G401.6 (cell line): ENCODE data around the gene CLEC7A.

Experiments
- FAIRE-seq: peaks from 2 replicates; lab custom pipeline; 2012; peaks lifted over from hg19 to GRCh38; lab: Jason Lieb, UNC

Gene CLEC7A

DNA sequence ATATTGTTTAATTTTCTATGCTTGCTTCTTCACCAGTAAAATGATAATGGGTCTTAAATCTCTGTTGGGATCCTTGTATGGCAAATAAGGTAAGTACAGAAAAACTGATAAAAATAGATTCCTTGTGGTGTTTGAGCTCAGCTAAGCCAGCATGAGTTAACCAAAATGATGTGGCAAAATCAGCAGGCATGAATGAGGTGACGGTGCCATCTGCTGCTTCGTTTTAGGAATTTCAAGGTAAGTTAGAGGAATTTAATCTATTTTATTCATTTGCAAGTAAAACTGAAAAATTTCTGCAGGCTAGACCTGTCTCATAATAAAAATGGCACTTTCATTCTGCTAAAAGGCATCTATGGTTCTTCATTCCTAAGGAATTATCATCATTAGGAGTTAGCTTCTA is 10.0 kb upstream of the CLEC7A start:
- peak; percentile 71 for FAIRE-seq

DNA sequence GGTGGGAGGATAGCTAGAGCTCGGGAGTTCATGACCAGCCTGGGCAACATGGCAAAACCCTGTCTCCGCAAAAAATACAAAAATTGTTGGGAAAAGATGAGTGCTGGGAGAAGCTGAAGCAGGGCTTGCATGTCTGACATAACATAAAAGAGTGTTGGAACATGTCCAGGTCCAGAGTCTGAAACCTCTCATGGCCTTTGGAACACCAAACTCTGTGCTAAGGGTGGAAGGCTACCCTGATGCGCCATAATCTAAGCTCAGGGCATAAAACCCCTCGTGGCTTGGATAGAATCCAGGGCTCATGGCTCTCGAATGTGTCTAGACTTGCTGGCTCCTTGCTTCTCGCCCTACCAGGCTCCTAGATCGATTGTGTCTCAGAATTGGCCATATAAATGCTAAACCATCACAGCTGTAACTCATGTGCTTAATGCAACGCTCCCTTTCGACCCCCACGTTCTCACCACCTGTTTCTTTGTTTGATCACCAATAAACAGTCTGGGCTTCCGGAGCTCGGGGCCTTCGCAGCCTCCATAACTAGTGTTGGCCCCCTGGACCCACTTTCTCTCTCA is 6.7 kb upstream of the CLEC7A start:
- no peak for FAIRE-seq

DNA sequence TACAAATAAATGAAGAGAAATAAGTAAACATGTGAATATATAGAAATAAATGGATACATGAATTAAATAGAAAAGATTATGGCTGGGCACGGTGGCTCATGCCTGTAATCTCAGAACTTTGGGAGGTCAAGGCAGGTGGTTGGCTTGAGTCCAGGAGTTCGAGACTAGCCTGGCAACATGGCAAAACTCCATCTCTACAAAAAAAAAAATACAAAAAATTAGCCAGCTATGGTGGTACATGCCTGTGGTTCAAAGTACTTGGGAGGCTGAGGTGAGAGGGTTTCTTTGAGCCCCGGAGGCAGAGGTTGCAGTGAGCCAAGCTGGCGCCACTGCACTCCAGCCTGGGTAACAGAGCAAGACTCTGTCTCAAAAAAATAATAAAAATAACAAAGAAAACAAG is 5.1 kb upstream of the CLEC7A start:
- FAIRE-seq = no peak

DNA sequence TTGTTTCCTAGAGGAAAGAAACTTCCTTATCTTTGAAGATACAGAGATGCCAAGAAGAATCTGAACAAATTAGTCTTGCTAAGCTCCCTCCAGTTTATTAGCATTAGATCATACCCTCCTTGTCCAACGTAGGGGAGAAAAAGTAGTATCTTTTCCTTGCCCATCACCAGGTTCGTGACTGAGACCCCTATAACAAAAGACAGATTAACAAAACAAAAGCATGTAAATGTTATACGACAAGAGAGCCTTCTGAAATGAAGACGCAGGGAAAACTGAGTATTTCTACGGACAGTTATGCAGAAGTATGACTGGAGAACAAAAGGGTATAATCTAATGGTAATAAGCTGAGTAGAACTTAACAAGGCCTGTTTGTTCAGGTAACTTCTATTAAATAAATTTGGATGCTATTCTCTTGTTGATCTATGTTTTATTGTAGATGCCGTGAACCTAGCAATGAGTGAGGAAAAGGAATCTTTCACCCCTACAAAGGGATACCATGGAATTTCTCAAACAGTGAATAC is 2.9 kb upstream of the CLEC7A start:
- no peak for FAIRE-seq

DNA sequence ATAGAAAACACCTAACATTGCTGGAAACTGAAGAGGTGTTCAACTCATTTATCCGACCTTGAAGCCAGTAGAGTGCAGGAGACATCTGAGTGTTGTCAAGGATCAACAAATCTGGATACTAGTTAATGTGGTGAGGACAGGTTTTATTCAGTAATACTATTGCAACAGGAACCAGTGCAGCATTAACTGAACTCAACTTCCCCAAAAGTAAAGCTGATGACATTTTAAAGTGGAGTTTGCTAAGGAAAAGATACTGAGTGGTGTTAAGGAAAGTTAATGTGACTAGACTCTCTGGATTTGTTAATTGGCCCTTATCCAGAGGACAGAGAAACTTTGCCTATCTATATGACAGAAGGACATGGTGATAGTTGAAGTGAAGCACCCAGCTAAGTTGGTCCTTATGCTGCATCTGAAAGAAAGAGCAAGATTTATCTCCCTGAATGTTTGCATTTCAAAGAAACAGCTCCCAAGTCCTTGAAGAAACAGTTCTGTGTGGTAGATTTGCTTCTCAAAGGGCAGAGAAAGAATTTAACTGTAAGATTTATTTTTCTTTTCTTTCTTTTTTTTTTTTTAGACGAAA is 1.2 kb upstream of the CLEC7A start:
- no peak for FAIRE-seq

DNA sequence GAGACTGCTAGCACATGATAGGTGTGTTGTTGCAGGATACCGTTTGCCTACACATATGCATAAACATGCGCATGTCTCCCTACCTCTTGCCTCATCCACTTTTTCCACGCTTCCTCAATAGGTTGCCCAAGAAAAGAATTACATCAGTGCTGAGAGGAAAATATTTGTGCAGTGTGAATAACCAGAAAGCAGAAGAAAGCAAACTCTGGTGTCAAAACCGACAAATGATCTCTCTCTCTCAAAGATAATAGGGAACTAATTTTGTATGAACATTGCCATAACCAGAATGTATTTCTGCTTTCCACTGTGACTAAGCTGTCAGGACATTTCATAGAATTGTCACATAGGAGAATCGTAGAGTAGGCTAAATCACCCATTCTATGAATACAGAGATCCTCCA is 1.3 kb downstream of the CLEC7A start:
- FAIRE-seq = no peak

DNA sequence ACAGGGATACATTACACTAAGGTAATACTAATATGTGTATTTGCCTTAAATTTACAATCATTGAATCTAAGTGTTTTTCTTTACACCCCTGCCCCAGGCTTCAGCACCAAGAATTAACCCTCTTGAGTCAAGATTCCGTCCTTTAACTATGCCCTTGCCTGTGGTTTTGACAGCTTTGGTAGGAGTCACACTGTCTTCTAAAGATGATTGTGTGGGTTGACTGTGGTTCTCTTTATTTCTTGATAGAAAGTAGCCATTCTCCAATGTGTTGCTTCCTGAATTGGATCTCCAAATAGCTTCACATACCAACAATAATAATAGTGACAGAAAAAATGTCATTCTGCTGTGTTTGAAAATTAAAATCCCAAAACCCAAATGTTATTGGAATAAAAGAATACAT is 3.6 kb downstream of the CLEC7A start:
- FAIRE-seq = no peak

DNA sequence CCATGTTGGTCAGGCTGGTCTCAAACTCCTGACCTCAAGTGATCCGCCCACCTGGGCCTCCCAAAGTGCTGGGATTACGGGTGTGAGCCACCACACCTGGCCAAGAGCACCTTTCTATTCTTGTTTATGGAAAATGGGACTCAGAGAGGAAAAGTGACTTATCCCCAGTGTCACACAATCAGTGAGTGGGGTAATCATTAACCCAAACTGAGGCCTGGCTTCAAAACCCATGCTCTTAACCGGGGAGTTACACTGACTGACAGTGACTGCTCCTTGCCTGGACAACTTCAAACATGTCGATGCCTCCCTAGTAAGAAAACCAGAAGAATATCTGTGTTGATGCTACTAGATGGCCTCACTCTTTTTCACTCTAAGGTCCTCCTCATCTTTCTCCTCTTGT is 7.3 kb downstream of the CLEC7A start:
- FAIRE-seq = no peak

DNA sequence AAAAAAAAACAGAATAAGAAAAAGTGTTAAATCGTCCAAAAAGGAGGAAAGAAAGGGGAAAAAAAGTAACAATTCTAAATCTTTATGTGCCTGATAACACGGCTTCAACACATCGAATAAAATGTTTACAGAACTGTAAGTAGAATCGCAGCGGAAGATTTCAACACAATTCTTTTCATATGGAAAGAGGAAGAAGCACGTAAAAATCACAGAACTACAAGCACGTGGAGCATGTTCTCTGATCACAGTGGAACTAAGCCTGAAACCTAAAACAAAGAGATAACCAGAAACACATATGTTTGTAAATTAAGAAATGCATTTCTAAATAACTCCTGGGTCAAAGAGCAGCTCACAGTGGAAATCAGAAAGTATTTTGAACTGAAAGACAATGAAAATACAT is 8.7 kb downstream of the CLEC7A start:
- FAIRE-seq = no peak

DNA sequence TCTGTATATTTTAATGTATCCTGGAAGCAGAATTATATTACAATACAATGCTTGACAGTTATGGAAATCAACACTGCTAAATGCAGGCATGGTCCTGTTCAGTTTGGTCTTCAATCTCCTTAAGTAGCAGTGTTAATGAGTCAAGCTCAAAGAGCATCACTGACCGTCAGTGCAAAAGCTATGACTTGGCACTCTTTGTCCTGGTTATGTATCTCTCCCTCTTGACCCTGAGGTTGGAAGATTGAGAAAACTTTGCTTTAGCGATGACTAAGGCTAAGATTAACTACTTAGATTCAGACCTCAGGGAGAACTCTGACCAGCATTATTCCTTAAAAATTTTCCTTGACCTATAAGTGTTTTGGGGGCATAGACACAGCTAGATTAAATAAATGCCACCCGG is 10.9 kb downstream of the CLEC7A start:
- FAIRE-seq = no peak

DNA sequence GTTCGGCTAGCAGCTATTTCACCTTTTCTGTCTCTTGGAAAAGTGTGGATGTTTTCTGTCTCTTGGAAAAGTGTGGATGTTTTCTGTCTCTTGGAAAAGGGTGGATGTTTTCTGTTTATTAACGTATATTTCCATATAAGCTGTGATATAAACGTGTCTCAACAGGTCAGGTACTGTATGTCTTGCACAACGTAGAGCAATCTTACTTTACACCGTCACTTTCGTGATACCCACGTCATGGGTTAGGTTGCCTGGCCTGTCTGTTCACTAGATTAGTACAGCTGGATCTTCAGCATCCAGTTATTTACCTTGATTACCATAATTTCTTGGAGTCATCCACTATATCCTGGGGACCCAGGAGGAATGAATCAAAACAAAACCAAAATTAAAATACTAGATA is 14.1 kb downstream of the CLEC7A start:
- FAIRE-seq = no peak

DNA sequence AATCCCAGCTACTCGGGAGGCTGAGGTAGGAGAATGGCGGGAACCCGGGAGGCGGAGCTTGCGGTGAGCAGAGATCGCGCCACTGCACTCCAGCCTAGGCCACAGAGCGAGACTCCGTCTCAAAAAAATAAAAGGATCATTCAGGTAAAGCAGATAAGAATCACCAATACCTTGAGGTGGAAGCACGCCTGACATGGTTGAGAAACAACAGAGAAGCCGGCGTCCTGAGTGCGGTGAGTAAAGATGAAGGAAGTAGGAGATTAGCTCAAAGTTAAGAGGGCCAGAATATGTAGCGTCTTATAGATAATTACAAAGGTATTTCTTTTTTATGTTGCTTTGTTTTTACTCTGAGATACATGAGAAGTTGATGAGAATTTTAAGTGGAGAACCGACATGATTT is 14.7 kb downstream of the CLEC7A start:
- no peak for FAIRE-seq

DNA sequence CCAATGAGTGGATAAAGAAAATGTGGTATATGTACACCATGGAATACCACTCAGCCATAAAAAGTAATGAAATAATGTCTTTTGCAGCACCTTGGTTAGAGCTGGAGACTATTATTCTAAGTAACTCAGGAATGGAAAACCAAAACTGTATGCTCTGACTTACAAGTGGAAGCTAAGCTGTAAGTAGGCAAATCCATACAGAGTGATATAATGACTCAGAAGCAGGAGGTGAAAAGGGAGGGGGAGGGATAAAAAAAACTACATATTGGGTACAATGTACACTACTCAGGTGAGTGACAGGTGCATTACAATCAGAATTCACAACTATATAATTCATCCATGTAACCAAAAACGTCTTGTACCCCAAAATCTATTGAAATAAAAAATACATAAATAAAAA is 16.1 kb downstream of the CLEC7A start:
- FAIRE-seq = no peak

DNA sequence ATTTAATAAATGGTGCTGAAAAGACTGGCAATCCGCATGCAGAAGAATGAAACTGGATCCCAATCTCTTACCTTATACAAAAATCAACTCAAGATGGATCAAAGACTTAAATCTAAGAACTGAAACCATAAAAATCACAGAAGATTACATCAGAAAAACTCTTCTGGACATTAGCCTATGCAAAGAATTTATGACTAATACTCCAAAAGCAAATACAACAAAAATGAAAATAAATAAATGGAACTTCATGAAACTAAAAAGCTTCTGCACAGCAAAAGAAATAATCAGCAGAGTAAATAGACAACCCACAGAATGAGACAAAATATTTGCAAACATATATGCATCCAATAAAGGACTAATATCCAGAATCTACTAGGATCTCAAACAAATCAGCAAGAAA is 16.9 kb downstream of the CLEC7A start:
- FAIRE-seq = no peak

DNA sequence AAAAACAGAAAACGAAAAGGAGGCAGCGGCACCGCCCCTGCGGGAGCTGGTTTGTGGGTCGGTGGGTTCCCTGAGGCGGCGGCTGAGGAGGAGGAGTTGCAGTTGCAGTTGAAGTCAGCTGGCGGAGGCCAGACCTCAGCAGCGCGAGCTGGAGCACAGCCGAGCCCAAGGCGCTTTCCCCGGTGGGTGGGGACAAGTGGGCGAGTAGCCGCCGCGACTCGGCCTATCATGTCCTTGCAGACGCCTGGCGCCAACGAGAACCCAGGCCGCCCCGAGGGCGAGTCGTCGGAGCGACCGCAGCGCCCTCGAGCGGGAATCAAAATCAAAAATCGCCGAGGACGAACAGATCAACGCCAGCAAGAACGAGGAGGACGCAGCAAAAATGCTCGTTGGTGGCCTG is 18.5 kb downstream of the CLEC7A start:
- FAIRE-seq = no peak

DNA sequence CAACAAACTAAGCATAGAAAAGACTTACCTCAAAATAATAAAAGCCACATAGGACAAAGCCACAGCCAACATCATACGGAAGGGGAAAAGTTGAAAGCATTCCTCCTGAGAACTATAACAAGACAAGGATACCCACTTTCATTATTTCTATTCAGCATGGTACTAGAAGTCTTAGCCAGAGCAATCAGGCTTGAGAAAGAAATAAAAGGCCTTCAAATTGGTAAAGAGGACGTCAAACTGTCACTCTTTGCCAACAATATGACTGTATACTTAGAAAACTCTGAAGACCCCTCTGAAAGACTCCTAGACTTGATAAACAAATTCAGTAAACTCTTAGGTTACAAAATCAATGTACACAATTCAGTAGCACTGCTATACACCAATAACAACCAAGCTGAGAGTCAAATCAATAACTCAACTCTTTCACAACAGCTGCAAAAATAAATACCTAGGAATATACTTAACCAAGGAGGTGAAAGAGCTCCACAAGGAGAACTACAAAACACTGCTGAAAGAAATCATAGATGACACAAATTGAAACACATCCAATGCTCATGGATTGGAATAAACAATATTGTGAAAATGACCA is 19.6 kb downstream of the CLEC7A start:
- FAIRE-seq = no peak

DNA sequence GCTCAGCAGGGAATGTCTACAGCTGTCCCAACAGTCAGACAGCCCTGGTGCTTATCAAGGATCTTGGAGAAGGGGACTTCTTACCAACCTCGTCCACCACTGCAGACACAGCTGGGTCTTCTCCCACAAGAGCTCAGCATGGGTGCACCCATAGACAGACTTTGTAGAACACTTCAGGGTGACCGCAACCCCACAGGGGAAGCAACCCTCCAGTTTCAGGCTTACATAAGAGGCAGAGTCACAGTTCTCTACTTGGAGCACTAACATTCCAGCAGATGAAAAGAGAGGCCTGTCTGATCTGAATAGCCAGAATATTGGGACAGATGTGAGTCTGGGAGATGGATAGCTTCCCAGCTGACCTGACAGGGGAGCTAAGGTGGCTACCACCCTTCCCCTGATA is 27.7 kb downstream of the CLEC7A start:
- FAIRE-seq = no peak

DNA sequence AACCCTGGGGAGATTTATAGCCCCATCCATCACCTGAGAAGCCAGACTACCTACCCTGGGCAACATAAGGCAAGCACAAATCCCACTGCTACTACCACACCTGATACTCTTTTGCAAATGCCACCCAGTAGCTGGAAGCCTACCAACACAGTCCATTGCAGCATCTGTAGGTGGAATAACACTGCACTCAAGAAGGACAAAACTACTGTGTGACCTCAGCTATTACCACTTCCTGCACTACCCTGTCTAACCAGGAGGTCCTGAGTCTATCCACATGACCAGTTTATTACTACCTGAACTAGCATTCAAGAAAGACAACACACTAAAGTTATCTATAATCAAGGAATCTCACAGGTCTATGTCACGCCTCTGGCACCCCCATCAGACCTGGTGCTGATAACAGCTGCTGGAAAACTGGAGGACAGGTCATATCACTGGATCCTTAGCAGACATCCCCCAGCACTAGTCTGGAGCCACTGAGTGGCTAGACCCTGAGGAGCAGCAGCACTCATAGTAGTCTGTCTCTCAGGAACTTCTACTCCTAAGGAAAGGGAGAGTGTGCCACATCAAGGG is 28.3 kb downstream of the CLEC7A start:
- FAIRE-seq = no peak

DNA sequence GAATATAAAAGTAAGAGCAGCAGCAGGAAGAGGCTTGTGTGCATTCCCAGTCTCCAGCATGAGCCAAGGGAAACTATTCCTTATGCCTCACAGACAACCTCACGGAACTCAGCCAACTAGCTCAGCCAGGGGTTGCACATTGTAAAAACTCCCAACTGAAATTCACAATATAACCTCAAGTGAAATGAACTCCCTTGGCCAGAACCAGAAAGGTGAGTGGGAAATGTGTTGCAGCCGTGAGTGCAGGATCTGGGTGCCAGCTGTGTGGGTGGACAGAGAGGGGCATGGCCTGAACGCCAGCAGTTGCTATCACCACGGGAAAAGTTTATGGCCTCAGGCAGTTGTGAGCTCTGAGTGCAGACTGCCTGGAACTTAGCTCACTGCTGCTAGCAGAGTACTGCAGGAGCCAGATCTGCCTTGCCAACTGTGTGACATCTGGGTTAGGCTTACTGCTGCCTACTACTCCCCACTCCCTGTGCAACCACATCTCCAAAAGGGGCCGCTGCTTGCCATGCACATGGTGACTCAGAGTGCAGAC is 28.9 kb downstream of the CLEC7A start:
- no peak for FAIRE-seq

DNA sequence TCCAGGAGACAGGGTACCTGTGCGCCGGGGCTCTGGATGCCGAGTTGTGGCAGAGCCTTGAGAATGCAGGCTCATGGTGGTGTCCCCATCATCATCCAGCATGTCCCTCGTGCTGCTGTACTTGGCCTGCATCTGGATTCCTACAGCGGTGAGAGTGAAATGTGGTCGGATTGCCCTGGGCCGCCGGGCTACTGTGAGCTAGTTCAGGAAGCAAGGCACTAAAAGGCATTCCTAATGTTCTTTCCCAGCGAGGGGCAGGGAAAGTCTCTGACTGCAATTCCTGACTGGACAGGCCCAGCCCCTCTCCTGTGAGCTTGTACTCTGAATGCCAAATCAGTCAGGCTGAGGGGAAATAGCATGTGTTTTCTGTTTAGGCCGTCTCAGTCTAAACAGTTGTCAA is 31.2 kb downstream of the CLEC7A start, which contains the start of gene CLEC1A:
TSS of gene CLEC1A (minus strand) at position 195 of the 400 bp plus-strand sequence. CDS start at position 132, 63 bp downstream.
- FAIRE-seq = no peak

DNA sequence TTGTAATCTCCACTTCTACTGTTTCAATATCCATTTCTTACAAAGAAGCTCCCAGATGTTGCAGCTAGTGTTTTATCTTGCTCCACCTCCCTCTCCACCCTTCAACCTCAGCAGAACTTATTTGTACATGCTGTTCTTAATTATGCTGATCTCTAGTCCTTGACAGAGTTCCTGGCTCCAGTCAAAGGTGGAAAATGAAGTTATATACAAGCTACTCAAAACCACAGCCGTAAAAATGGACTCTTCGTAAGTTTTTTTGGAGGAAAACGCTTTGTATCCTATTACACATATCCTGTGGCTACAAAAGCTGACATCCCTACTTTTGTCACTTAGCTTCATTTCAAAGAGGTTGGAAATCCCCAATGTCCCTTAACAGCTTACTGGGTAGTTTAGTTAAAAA is 32.5 kb downstream of the CLEC7A start:
- FAIRE-seq = no peak

DNA sequence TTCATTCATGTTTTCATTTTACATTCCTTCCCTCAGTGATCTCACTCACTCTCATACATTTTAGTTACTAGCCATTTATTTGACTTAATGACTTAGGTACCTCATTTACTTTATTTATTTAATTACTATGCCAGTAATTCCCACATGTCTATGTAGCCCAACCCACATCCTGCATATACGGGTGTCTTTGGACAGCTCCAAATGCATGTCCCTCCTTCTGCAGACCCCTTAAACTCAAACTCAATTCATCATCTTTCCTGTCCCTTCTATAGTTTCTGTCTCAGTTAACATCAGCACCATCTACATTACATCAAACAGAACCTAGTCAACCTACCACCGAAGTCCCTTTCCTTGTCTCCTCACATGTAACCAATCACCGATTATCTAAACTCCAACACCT is 34.0 kb downstream of the CLEC7A start:
- no peak for FAIRE-seq

DNA sequence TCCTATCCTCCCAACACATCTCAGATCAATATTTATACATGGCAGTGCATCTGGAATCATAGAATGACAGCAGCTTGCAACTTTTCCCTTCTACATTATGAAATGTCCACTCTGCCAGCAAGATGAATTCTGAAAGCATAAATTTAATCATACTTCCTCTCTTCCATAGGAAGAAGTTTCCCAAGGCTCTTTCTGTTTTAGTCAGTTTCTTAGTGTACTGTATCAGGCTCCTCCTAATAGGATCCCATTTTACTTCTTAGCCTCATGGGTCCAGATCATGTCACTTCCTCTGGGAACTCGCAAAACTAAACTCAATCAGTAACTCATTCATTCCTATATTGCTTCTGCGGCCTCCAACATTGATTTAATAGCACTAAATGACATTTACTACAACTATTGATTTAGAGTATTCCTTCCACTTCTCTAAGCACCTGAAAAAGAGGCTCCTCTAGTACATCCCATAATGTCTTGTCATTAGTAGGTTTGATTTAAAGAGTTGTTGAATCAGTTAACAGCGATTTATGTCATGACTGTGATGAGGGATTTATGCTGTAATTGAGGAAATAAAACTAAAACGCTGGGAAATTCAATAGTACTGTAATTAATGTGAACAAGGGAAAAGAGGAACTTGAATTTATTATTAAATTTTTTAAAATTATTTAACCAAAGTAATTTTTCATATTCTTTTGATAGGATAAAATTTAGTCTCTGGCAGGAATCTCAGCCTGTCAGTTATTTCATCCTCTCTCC is 35.2 kb downstream of the CLEC7A start:
- FAIRE-seq = no peak
